Regular cardiac myocyte (primary cell): ENCODE data around the gene ACP1. TPM values are rescaled to one million over a fixed set of nuclear protein-coding genes. Genes with fewer than 3 reads are reported as not detected.

Experiments
- total RNA-seq: library from RNA; depleted of rRNA; stranded (reverse); fragments of >200 nt; gene quantifications from 2 replicates; pipeline ENCODE4 v1.2.3, GENCODE V29; 2014

ACP1 gene
- 74.2 and 85.7 TPM in 2 replicates for total RNA-seq

DNA sequence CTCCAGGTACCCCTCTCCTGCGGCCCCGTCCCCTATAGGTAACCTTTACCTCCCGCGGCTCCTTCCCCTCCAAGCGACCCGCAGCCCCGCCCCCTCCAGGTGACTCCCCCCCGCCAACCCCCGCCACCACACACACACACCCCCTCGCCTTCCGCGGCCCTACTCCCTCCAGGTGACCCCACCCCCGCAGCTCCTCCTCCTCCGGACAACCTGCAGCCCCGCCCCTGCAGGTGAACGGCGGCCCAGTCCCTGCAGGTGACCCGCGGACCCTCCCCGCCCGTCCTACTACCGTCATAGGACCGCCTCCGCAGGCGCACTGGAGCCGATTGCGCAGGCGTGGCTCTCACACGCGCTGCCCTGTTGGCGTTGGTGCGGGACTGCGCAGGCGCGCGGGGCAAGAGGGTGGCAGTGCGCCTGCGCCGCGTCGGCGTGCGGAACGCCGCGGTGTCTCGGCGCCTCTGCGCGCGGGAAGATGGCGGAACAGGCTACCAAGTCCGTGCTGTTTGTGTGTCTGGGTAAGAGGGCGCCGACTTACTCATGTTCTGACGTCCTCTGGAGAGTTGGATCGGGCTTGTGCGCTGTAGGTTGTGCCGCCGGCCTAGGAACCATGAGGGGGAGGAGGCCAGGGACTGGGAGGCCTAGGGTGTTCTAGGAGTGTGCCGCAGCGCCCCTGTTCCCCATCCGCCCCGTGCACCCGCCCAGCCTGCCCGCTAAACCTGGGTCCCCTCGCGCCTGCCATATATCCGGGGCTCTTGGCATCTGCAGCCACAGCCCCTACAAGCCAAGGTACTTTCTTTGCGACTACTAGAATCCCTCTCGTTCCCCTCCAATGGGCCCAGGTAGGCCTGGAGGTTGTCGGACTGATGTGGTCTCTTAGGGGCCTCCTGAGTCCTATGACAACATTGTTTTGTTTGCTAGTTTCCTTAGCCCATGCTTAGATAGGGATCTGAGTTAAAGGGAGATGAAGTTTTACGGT lies at the start of gene ACP1:
Gene ACP1 (plus strand): TSS at position 455 of the 976 bp plus-strand sequence. CDS start 18 bp downstream, at position 473.

DNA sequence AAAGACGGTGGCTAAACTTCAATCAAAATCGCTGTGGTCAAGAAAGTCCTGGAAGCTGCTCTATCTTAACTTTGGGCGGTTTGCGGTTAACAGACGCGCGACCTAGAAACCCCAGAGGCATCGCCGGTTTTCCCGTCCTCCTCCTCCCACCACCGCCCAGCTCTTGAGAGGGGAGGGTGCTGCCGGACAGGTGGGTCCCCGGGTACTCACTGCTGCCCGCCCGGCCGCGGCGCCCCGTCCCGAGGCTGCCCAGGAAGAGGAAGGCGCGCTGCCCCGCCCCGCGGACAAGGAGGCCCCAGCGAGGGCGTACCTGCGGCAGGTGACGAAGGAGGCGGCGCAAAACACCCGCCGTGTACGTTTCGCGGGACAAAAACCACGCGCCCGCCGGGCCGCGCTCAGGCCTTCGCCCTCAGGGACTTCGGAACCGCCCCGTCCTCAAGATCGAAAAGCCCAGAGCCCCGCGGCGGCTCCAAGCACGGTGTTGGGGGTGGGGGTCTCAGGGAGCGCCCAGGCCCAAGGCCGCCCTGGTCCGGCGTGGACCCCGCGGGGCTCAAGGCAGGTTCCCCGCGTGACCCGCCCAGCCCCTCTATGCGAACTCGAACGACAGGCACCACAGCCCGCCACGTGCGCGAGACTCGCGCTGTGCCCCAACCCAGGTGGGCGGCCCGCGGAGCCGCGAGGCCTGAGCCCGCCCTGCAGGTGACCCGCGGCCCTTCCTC lies 814 bp upstream of the ACP1 start, which contains the start of gene SH3YL1:
Gene SH3YL1 (minus strand): TSS at position 259 of the 719 bp plus-strand sequence. CDS start 48 bp downstream, at position 211.

GRCh38 chr2:287911-288757 lies 23.4 kb downstream of the ACP1 start, which contains the start of gene ALKAL2:
Gene ALKAL2, minus strand, starts transcription at chr2:288091. Its CDS starts 256 bp downstream, at chr2:287835.

Other genes with a start within 250 kb of the ACP1 start
- under 0.01 and 1.4 TPM in 2 replicates for gene FAM110C, start 218.4 kb upstream of the ACP1 start, total RNA-seq
- 23.0 and 43.7 TPM in 2 replicates for gene SH3YL1, start 915 bp upstream of the ACP1 start, total RNA-seq
- gene ALKAL2, start 23.1 kb downstream of the ACP1 start, total RNA-seq = under 0.01 TPM in 1 of 2 replicates, not detected in the other